Measurements from ENCODE around the gene MPPED1.

MPPED1 gene

GRCh38 chr22:43537019-43537585 lies 125.3 kb downstream of the MPPED1 start:
- no peak for DNase-seq (ENCODE audit: low read depth in 4 of 4, low spot score in 1 of 4)

DNA sequence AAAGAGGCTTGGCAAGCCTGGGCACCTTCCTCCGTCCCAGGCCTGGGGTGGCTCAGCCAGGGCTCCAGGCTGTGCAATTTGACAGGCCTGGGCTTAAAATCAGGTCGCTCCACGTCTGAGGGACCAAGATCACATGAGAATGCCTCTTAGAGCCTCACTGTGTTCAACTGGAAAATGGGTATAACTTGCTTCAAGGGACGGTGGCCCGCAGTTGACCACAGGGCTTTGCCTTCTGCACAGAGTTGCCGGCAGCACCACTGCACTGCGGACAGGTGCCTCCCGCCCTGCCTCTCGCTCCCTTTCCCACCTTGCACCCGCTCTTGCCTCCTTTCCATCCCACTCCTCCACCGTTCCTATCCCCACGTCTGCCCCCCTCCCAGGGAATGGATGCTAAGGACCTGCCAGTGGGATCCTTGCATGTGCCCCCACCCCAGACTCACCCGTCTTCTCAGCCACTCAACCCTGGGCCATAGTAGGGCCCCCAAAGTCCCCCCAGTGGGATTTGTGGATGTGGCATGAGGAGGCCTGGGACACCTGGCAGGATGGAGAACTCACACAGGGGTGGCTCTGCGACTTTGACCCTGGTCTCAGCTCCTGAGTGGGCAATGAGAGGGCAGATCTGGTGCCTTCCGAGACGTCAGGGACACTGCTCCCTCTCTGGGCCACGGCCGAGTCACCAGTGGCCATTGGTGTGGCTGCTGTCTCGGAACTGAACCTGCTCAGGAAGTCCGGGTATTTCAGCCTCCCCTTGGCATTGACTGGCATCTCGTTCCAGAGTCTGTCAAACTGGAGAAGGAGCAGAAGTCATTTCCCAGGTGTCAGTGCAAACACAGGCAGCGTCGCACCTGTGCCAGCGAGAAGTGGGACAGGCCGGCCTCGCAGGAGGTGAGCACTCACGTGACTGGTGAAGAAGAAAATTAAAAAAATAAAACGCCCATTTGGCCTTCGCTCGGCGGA lies 128.0 kb downstream of the MPPED1 start:
- no peak for DNase-seq (ENCODE audit: low read depth in 4 of 4, low spot score in 1 of 4)

GRCh38 chr22:43540529-43540923 lies 128.7 kb downstream of the MPPED1 start:
- DNase-seq (ENCODE audit: low read depth in 4 of 4, low spot score in 1 of 4): no peak

DNA sequence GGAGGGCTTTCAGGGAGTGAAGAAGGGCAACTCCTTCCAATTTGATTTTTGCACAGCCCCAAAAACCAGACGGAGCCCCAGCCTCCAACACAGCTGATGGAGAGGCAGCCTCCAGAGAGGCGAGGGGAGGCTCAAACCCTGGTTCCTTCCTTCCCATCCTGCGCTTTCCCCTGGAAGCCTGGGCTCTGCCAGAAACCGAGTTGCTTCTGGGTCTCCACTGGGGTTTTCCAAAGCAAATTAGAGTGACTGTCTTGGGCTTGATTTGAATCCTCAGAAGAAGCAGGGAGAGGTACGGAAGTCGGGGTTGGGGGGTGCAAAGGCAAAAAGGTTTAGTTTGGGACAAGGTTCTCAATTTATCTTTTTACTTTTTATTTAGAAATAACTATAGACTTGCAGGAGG lies 129.2 kb downstream of the MPPED1 start:
- DNase-seq (ENCODE audit: low read depth in 4 of 4, low spot score in 1 of 4): no peak

- DNase-seq (ENCODE audit: low read depth in 4 of 4, low spot score in 1 of 4): no peak
These were observed 129.9 kb downstream of the MPPED1 start for GRCh38 chr22:43541462-43542407.

DNA sequence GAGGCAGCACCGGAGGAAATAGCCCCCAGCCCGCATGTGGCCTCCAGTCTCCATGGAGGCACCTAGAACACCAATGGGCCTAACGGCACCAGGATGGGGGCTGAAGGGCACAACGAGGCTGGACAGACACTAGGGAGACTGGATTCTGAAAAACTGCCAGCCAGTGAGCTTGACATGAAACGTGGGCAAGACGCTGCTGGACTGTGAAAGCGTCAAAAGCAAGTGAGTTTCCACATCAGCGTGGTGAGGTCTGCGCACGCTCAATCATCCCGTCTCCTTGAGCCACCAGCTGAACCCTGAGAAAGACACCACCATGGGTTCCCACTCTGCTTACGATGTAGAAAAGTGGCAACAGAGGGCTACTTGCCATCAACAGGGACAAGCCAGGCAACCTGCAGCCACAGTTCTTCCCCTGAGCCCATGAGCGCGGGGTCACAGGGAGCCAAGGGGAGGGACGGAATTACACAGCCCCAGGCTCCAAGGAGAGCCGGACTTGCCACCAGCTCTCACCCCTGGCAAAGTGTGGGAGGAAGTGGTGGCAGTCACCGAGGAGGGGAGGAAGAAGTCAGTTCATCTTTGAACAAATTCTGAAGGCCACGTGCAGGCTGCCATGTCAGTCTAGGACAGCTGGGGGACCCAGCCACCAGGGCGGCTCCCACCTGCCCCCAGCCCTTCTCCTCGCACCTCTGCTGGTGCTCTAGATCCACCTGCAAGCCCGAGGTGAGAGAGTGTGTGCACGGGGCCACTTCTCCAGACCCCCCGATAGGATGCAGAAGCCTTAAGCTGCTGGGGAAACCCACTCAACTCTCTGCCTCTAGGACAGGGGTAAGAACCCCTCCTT lies 131.1 kb downstream of the MPPED1 start:
- no peak for DNase-seq (ENCODE audit: low read depth in 4 of 4, low spot score in 1 of 4)

GRCh38 chr22:43543522-43544288 lies 131.9 kb downstream of the MPPED1 start:
- no peak for DNase-seq (ENCODE audit: low read depth in 4 of 4, low spot score in 1 of 4)

- DNase-seq (ENCODE audit: low read depth in 4 of 4, low spot score in 1 of 4): no peak
These were observed 132.5 kb downstream of the MPPED1 start for GRCh38 chr22:43544289-43544673.

DNA sequence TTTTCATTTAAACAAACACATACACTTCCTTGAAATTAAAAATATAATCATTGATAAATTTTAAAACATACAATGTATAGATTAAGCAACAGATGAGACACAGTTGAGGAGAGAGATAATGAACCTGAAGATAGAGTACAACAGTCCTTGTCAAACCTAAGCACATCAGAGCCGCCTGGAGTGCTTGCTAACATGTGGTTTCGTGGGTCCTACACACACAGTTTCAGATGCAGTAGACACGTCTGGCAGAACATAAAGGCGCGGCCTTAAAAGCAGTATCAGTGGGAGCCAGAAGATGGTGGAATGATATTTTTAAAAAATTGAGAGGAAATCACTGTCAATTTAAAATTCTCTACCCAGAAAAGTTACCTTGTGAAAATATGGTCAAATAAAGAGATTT lies 134.4 kb downstream of the MPPED1 start:
- no peak for DNase-seq (ENCODE audit: low read depth in 4 of 4, low spot score in 1 of 4)

- no peak for DNase-seq (ENCODE audit: low read depth in 4 of 4, low spot score in 1 of 4)
These were observed 138.3 kb downstream of the MPPED1 start for GRCh38 chr22:43550024-43550620.

GRCh38 chr22:43550672-43551071 lies 138.9 kb downstream of the MPPED1 start:
- DNase-seq (ENCODE audit: low read depth in 4 of 4, low spot score in 1 of 4): no peak

- no peak for DNase-seq (ENCODE audit: low read depth in 4 of 4, low spot score in 1 of 4)
These were observed 141.8 kb downstream of the MPPED1 start for GRCh38 chr22:43553451-43554258.

GRCh38 chr22:43554259-43554636 lies 142.4 kb downstream of the MPPED1 start:
- no peak for DNase-seq (ENCODE audit: low read depth in 4 of 4, low spot score in 1 of 4)

DNA sequence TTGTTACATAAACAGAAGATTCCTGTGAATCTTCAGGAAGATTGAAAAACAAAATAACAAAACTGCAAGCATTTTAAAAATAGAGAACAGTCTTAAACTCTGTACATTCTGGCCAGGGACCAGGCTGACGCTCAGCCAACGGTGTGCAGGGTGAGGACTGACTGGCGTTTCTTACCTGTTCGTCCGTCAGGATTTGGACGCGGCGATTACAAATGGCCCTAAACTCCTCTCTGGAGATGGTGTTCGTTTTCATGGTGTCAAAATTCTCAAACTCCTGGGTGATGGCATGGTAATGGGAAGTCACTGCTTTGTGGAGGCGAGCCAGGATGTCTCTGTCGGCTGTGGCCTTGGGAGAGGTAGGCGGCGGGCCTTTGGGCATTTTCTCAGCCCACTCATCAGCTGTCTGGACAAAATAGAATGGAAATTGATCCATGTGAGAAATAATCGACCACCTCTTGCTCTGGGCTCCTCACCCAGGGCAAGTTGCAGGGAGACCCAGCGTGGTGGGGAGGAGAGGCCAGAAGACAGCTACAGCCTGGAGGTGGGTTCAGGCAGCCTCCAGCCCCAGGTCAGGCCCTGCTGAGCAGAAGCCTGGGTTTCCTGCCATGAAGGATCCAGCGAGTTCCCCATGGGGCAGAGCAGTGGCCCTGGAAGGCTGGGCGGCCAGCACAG lies 143.0 kb downstream of the MPPED1 start:
- no peak for DNase-seq (ENCODE audit: low read depth in 4 of 4, low spot score in 1 of 4)

DNA sequence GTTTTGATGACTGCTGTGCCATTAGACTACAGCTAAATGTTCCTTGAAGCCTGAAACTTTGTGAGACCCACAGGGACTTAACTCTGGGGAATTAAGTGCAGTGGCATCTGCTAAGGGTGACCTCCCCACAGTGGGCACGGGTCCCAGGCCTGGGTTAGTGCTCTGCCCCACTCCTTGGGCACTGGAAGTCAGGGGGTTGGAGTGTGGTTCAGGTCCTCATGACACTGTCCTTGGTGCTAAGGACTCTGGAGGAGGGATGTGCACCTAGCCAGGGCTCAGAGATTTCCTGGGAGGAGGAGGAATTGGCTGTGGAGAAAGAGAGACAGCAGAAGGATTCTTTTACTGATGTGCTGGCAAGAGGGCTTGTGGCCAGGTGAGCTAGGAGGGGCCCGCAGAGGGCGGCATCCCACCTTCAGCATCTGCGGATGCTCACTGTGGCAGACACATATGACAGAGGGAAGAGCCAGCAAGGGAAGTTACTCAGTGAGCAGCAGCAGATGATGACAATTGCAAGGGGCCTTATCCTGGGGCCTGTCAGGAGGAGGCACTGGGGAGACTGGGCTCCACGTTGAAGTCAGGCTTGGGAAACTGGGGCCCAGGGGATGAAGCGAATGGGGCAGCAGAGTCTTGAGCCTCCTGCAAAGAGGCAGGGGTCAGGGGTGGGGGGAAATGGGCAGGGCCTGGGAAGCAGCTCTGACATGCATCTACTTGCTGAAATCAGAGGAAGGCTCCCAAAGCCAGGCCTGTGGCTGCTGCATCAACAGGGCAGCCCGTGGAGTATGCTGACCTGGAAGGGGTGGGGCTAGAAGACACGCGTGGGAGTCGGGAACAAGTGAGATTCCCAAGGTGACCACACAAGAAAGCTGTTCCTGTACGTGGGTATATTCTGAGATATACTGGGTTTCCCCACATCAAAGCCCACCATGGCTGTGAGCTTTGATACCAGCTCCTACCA lies 144.0 kb downstream of the MPPED1 start:
- no peak for DNase-seq (ENCODE audit: low read depth in 4 of 4, low spot score in 1 of 4)
